ENCODE data around the gene MYMK. TPM values are rescaled to one million over a fixed set of nuclear protein-coding genes. Genes with fewer than 3 reads are reported as not detected.
"Not testable (repeated sequence)": the region's sequence is repeated elsewhere in the genome, so short reads cannot be mapped to it uniquely, and the experiment has no call there.

The MYMK gene
- 0.89 TPM for total RNA-seq

- no peak for DNase-seq
Measured at GRCh38 chr9:133524679-133525228, at the start of gene MYMK. Gene MYMK (minus strand): TSS chr9:133524959. CDS start chr9:133524844, 115 bp downstream.

- DNase-seq: no peak
Measured at GRCh38 chr9:133573791-133574515, 49.2 kb upstream of the MYMK start.

GRCh38 chr9:133572821-133573361 lies 48.1 kb upstream of the MYMK start:
- no peak for DNase-seq

- no peak for DNase-seq
Measured at GRCh38 chr9:133571896-133572595, 47.3 kb upstream of the MYMK start.

GRCh38 chr9:133571391-133571890 lies 46.7 kb upstream of the MYMK start:
- no peak for DNase-seq

- DNase-seq: no peak
Measured at GRCh38 chr9:133570691-133571080, 45.9 kb upstream of the MYMK start.

GRCh38 chr9:133569891-133570690 lies 45.3 kb upstream of the MYMK start:
- DNase-seq: no peak

- DNase-seq: no peak
Measured at GRCh38 chr9:133569121-133569785, 44.5 kb upstream of the MYMK start.

- DNase-seq: no peak
Measured at GRCh38 chr9:133568186-133568585, 43.4 kb upstream of the MYMK start.

- DNase-seq: no peak
Measured at GRCh38 chr9:133566817-133567216, 42.1 kb upstream of the MYMK start.

GRCh38 chr9:133566382-133566781 lies 41.6 kb upstream of the MYMK start:
- no peak for DNase-seq

GRCh38 chr9:133564451-133565116 lies 39.8 kb upstream of the MYMK start:
- DNase-seq: no peak

- not testable (repeated sequence) for DNase-seq
Measured at GRCh38 chr9:133563814-133564213, 39.1 kb upstream of the MYMK start.

GRCh38 chr9:133563291-133563796 lies 38.6 kb upstream of the MYMK start:
- peak; percentile 46 for DNase-seq

GRCh38 chr9:133562611-133563290 lies 38.0 kb upstream of the MYMK start:
- no peak for DNase-seq

GRCh38 chr9:133561976-133562554 lies 37.3 kb upstream of the MYMK start:
- no peak for DNase-seq

GRCh38 chr9:133560944-133561343 lies 36.2 kb upstream of the MYMK start:
- DNase-seq: no peak

- DNase-seq: no peak
Measured at GRCh38 chr9:133560311-133560710, 35.6 kb upstream of the MYMK start.

- DNase-seq: peak; percentile 45
Measured at GRCh38 chr9:133558191-133559126, 33.7 kb upstream of the MYMK start.
